HCT116 (cell line): Measurements from ENCODE around the gene RANBP1. TPM values are rescaled to one million over a fixed set of nuclear protein-coding genes. Genes with fewer than 3 reads are reported as not detected.

Experiments
- ATAC-seq: fragments of 200-7000 bp; cut with Tn5 transposase; 2 replicates; pipeline ENCODE4 v1.9.1; 2020; ENCODE audit warnings: mild to moderate bottlenecking, moderate library complexity
- BruUV-seq: library from RNA; stranded (reverse); fragments of 400-500 nt; replicated peaks from 2 replicates; lab custom pipeline; 2021; lab: Mats Ljungman, UMichigan
- CTCF ChIA-PET: fragments of 300-600 bp; sonication (Branson Sonifier 250); formaldehyde crosslinking; loops from one replicate; lab custom pipeline; 2021; ENCODE audit warnings: antibody characterized with exemption; lab: Charles Lee
- POLR2A ChIA-PET: fragments of 300-600, 350-600 bp; sonication (Branson Sonifier 250); formaldehyde crosslinking; loops from one replicate; lab custom pipeline; 2021; ENCODE audit warnings: antibody characterized with exemption; lab: Charles Lee
- RAD21 ChIA-PET, 2 experiments: fragments of 300-600 bp; sonication (Branson Sonifier 250); formaldehyde crosslinking; loops; one replicate each; lab custom pipeline; 2023; ENCODE audit warnings: low total read pairs in 2 of 2; ENCODE audit not compliant: uncharacterized antibody in 2 of 2, unreplicated experiment in 2 of 2, low non-redundant PET in 1 of 2; lab: Charles Lee
- DNase-seq: peaks from one replicate; pipeline ENCODE4 v3.0.0-alpha.2; 2010; ENCODE audit warnings: low read depth, low spot score
- H2AFZ ChIP-seq: fragments of 200-600 bp; shearing (Covaris generic), sonication (generic); 2 replicates; pipeline ENCODE4 v1.6.1; 2017; ENCODE audit warnings: low read depth, mixed run types, mixed read lengths, antibody characterized with exemption, low read length; ENCODE audit not compliant: poor library complexity, severe bottlenecking
- H3K27ac ChIP-seq: 2 replicates; pipeline ENCODE4 v1.5.1; 2012; ENCODE audit warnings: low read depth, low read length
- H3K27me3 ChIP-seq: fragments of 200-600 bp; sonication (generic); 2 replicates; pipeline ENCODE4 v1.6.1; 2016; ENCODE audit warnings: mixed run types, low read length, mixed read lengths; ENCODE audit not compliant: insufficient read depth
- H3K36me3 ChIP-seq, 2 experiments: fragments of 200-500 bp in 1 of 2; fragments of 200-600 bp in 1 of 2; sonication (Bioruptor generic) in 1 of 2; sonication (generic) in 1 of 2; 2 replicates each; pipeline versions ENCODE4 v1.5.1 to v1.6.1; 2014 to 2016; ENCODE audit warnings: low read length in 2 of 2, inconsistent platforms in 1 of 2, mixed read lengths in 1 of 2, mixed run types in 1 of 2; ENCODE audit not compliant: insufficient read depth in 2 of 2, control insufficient read depth in 1 of 2
- H3K4me1 ChIP-seq, 2 experiments: fragments of 200-600 bp in 1 of 2; sonication (generic) in 1 of 2; 2 replicates each; pipeline versions ENCODE4 v1.5.1 to v1.6.1; 2012 to 2017; ENCODE audit warnings: low read length in 2 of 2, inconsistent platforms in 1 of 2, mild to moderate bottlenecking in 1 of 2, mixed read lengths in 1 of 2, mixed run types in 1 of 2, moderate library complexity in 1 of 2; ENCODE audit not compliant: insufficient read depth in 2 of 2, control insufficient read depth in 1 of 2
- H3K4me2 ChIP-seq: fragments of 200-600 bp; sonication (generic); 2 replicates; pipeline ENCODE4 v1.6.1; 2017; ENCODE audit warnings: mixed run types, low read length, mixed read lengths
- H3K4me3 ChIP-seq, 2 experiments: fragments of 200-600 bp in 1 of 2; sonication (generic) in 1 of 2; replicated peaks in 1 of 2; 2 replicates each; pipeline ENCODE4 v1.5.1; 2011 to 2016; ENCODE audit warnings: low read length in 2 of 2, control low read depth in 1 of 2, low read depth in 1 of 2, mild to moderate bottlenecking in 1 of 2, mixed read lengths in 1 of 2, mixed run types in 1 of 2
- H3K79me2 ChIP-seq: fragments of 200-600 bp; sonication (generic); 2 replicates; pipeline ENCODE4 v1.6.1; 2017; ENCODE audit warnings: mild to moderate bottlenecking, mixed run types, low read length, moderate library complexity, mixed read lengths; ENCODE audit not compliant: insufficient read depth
- H3K9ac ChIP-seq: fragments of 200-600 bp; sonication (generic); 2 replicates; pipeline ENCODE4 v1.6.1; 2016; ENCODE audit warnings: low read length, mixed read lengths
- H3K9me2 ChIP-seq: fragments of 200-600 bp; sonication (generic), shearing (Covaris generic); 2 replicates; pipeline ENCODE4 v1.6.1; 2017; ENCODE audit warnings: mixed run types, mild to moderate bottlenecking, moderate library complexity; ENCODE audit not compliant: insufficient read depth
- H3K9me3 ChIP-seq, 2 experiments: fragments of 200-500 bp in 1 of 2; fragments of 200-600 bp in 1 of 2; sonication (Bioruptor generic) in 1 of 2; sonication (generic) in 1 of 2; 2 replicates each; pipeline ENCODE4 v1.6.1; 2014 to 2017; ENCODE audit warnings: low read length in 2 of 2, mixed read lengths in 2 of 2, inconsistent platforms in 1 of 2, low read depth in 1 of 2, mild to moderate bottlenecking in 1 of 2, mixed run types in 1 of 2, moderate library complexity in 1 of 2; ENCODE audit not compliant: control insufficient read depth in 1 of 2, insufficient read depth in 1 of 2
- H4K20me1 ChIP-seq: fragments of 200-600 bp; sonication (generic), shearing (Covaris generic); 2 replicates; pipeline ENCODE4 v1.6.1; 2017; ENCODE audit warnings: mixed run types, mild to moderate bottlenecking, moderate library complexity; ENCODE audit not compliant: insufficient read depth
- ATF3 ChIP-seq: IDR thresholded peaks from 2 replicates; pipeline ENCODE4 v1.6.1; 2012
- CTCF ChIP-seq, 3 experiments: fragments of 200-600 bp in 1 of 3; sonication (generic) in 1 of 3; IDR thresholded peaks in 2 of 3; conservative IDR thresholded peaks in 1 of 3; 2 replicates each; pipeline ENCODE4 v1.5.1; 2012 to 2017; ENCODE audit warnings: low read depth in 2 of 3, low read length in 2 of 3, antibody characterized with exemption in 1 of 3, borderline replicate concordance in 1 of 3, control low read depth in 1 of 3, mild to moderate bottlenecking in 1 of 3, mixed read lengths in 1 of 3, mixed run types in 1 of 3, moderate library complexity in 1 of 3; ENCODE audit not compliant: insufficient read depth in 1 of 3
- ELF1 ChIP-seq: IDR thresholded peaks from 2 replicates; pipeline ENCODE4 v1.6.1; 2012; ENCODE audit warnings: low read depth, borderline replicate concordance
- EZH2phosphoT487 ChIP-seq: fragments of 200-600 bp; IDR thresholded peaks from 2 replicates; pipeline ENCODE4 v1.6.1; 2018; ENCODE audit warnings: antibody characterized with exemption, borderline replicate concordance
- MAX ChIP-seq: IDR thresholded peaks from 2 replicates; pipeline ENCODE4 v1.6.1; 2012
- POLR2A ChIP-seq: IDR thresholded peaks from 2 replicates; pipeline ENCODE4 v1.7.0; 2011; ENCODE audit warnings: borderline replicate concordance; ENCODE audit not compliant: insufficient read depth, insufficient read length; ENCODE audit errors: extremely low read depth
- POLR2AphosphoS5 ChIP-seq: IDR thresholded peaks from 2 replicates; pipeline ENCODE4 v1.6.1; 2011; ENCODE audit warnings: mild to moderate bottlenecking, low read depth, low read length, moderate library complexity
- RAD21 ChIP-seq: IDR thresholded peaks from 2 replicates; pipeline ENCODE4 v1.6.1; 2012; ENCODE audit warnings: low read depth, mild to moderate bottlenecking
- SIN3A ChIP-seq: IDR thresholded peaks from 2 replicates; pipeline ENCODE4 v1.6.1; 2012; ENCODE audit warnings: low read depth
- SP1 ChIP-seq: IDR thresholded peaks from 2 replicates; pipeline ENCODE4 v1.6.1; 2012; ENCODE audit warnings: low read depth
- SRF ChIP-seq: IDR thresholded peaks from 2 replicates; pipeline ENCODE4 v1.6.1; 2012; ENCODE audit warnings: low read depth
- TCF7L2 ChIP-seq: IDR thresholded peaks from 2 replicates; pipeline ENCODE4 v1.7.0; 2011; ENCODE audit warnings: borderline replicate concordance, inconsistent platforms; ENCODE audit not compliant: insufficient read depth, insufficient read length; ENCODE audit errors: extremely low read depth
- YY1 ChIP-seq: IDR thresholded peaks from 2 replicates; pipeline ENCODE4 v1.6.1; 2011; ENCODE audit warnings: low read length, low read depth, moderate library complexity, mild to moderate bottlenecking; ENCODE audit not compliant: insufficient replicate concordance; ENCODE audit errors: extremely low read depth
- ZBTB33 ChIP-seq: IDR thresholded peaks from 2 replicates; pipeline ENCODE4 v1.6.1; 2011; ENCODE audit warnings: mild to moderate bottlenecking, low read length, moderate library complexity; ENCODE audit not compliant: insufficient replicate concordance; ENCODE audit errors: extremely low read depth
- intact Hi-C: fragments of 100-400 bp; cut with micrococcal nuclease; formaldehyde crosslinking; loops from 2 replicates; pipeline ENCODE4 v1.10.0; 2022
- total RNA-seq: library from RNA; stranded (reverse); gene quantifications from one replicate; pipeline ENCODE4 v1.2.1, GENCODE V29; 2021; ENCODE audit not compliant: unreplicated experiment

RANBP1 gene
- total RNA-seq, 1 experiment from 2014 or later = 351 TPM

- no peak for TF ChIP-seq YY1
- no peak for TF ChIP-seq SP1
- no peak for TF ChIP-seq ELF1
- TF ChIP-seq TCF7L2 = no peak
- no peak for TF ChIP-seq SIN3A
Observed at GRCh38 chr22:20080776-20081654, 34.9 kb upstream of the RANBP1 start (continued).

- no TSS peak for BruUV-seq
- ChIA-PET RAD21 (no interaction called here), POLR2A (no interaction called here), CTCF (no interaction called here)
- H3K4me3 ChIP-seq = no peak overlapping the region
- peaks cover 11% of the 10 kb centered on the region; the same call in 1 of the 2 replicates for H4K20me1 ChIP-seq
- peaks cover 13 to 38% of the 10 kb centered on the region in 2 experiments for H3K4me1 ChIP-seq
- no peak for ATAC-seq
- no peaks in the 10 kb centered on the region for H3K27me3 ChIP-seq
- intact Hi-C loops = loop anchor here (10.0 kb wide), 1 partner anchor 99 kb away; no protein-coding TSS in a partner anchor
- H3K9me2 ChIP-seq = no peaks in the 10 kb centered on the region
- TF ChIP-seq SRF = no peak
- no peak for TF ChIP-seq RAD21
- no peak for TF ChIP-seq SIN3A
- no peak for TF ChIP-seq MAX
- TF ChIP-seq POLR2A = no peak
- no peak for TF ChIP-seq POLR2AphosphoS5
- no peak for TF ChIP-seq ZBTB33
- TF ChIP-seq TCF7L2 = no peak
- TF ChIP-seq EZH2phosphoT487 = no peak
- TF ChIP-seq CTCF (IDR thresholded peaks at IDR 0.05 in 2 of 3, conservative IDR thresholded peaks at IDR 0.05 in 1 of 3; ENCODE audit: borderline replicate concordance in 1 of 3, insufficient read depth in 1 of 3, low read depth in 2 of 3, low read length in 2 of 3) = no peak
- no peak for TF ChIP-seq ATF3
- H3K9me3 ChIP-seq = no peaks in the 10 kb centered on the region
- H3K27ac ChIP-seq = no peak overlapping the region
- H3K9ac ChIP-seq = peak overlapping the region; percentile 32
- peaks cover 80% of the 10 kb centered on the region for H3K79me2 ChIP-seq
- no peak for DNase-seq
- no peak overlapping the region for H3K4me2 ChIP-seq
- peaks cover 27 to 39% of the 10 kb centered on the region in 2 experiments for H3K36me3 ChIP-seq
- H2AFZ ChIP-seq = no peak overlapping the region
Observed at GRCh38 chr22:20083157-20083890, 32.6 kb upstream of the RANBP1 start.
